K562 (cell line): ENCODE results near the gene ROR2. TPM values are rescaled to one million over a fixed set of nuclear protein-coding genes. Genes with fewer than 3 reads are reported as not detected.
A peak's percentile ranks its signal among the peaks of the same experiment; 100 is the strongest.

Experiments
- ATF7 ChIP-seq: fragments of 450-650 bp; IDR thresholded peaks from 2 replicates; pipeline ENCODE4 v1.7.1; 2014; ENCODE audit warnings: mild to moderate bottlenecking, moderate library complexity
- FOXK2 ChIP-seq, 2 experiments: fragments of 450-650 bp; IDR thresholded peaks in 1 of 2; conservative IDR thresholded peaks in 1 of 2; 2 replicates each; pipeline ENCODE4 v1.6.1; 2016; ENCODE audit warnings: low read depth in 2 of 2, mild to moderate bottlenecking in 1 of 2
- GATA2 ChIP-seq: sonication (generic); formaldehyde crosslinking; IDR thresholded peaks from 2 replicates; pipeline ENCODE4 v1.4.0; 2020; ENCODE audit warnings: mild to moderate bottlenecking, missing genetic modification reagents
- MAFK ChIP-seq: IDR thresholded peaks from 2 replicates; pipeline ENCODE4 v1.6.1; 2011; ENCODE audit warnings: low read length, improper control_type of control experiment
- MBD1 ChIP-seq: fragments of 250-450 bp; sonication (Bioruptor Pico); IDR thresholded peaks from 2 replicates; pipeline ENCODE4 v1.8.0; 2022; ENCODE audit warnings: inconsistent platforms
- MYC ChIP-seq, 2 experiments: fragments of 250-450 bp in 1 of 2; sonication (Bioruptor Pico) in 1 of 2; IDR thresholded peaks; 2 replicates each; pipeline versions ENCODE4 v1.5.1 to v1.6.1; 2012 to 2021; ENCODE audit warnings: low read depth in 2 of 2, borderline replicate concordance in 1 of 2, improper control_type of control experiment in 1 of 2, low read length in 1 of 2, mild to moderate bottlenecking in 1 of 2, moderate library complexity in 1 of 2
- NCOR1 ChIP-seq: fragments of 450-650 bp; IDR thresholded peaks from 2 replicates; pipeline ENCODE4 v1.6.1; 2016; ENCODE audit warnings: mild to moderate bottlenecking, moderate library complexity
- PKNOX1 ChIP-seq: fragments of 450-650 bp; IDR thresholded peaks from 2 replicates; pipeline ENCODE4 v1.6.1; 2016
- POU5F1 ChIP-seq: fragments of 150-350 bp; IDR thresholded peaks from 2 replicates; pipeline ENCODE4 v1.6.1; 2014; ENCODE audit warnings: borderline replicate concordance, low read length, low read depth, mild to moderate bottlenecking; ENCODE audit not compliant: partially characterized antibody
- SIN3A ChIP-seq, 2 experiments: fragments of 150-350 bp in 1 of 2; IDR thresholded peaks; 2 replicates each; pipeline ENCODE4 v1.6.1; 2011 to 2016; ENCODE audit warnings: borderline replicate concordance in 2 of 2, low read depth in 2 of 2, low read length in 2 of 2, mild to moderate bottlenecking in 2 of 2, moderate library complexity in 2 of 2; ENCODE audit not compliant: control insufficient read depth in 1 of 2
- SOX6 ChIP-seq: fragments of 450-650 bp; IDR thresholded peaks from 2 replicates; pipeline ENCODE4 v1.6.1; 2014; ENCODE audit warnings: mild to moderate bottlenecking
- TAF9B ChIP-seq: fragments of 450-650 bp; IDR thresholded peaks from 2 replicates; pipeline ENCODE4 v1.6.1; 2018; ENCODE audit warnings: mild to moderate bottlenecking; ENCODE audit not compliant: partially characterized antibody
- TEAD1 ChIP-seq, 2 experiments: fragments of 450-650 bp in 1 of 2; sonication (generic) in 1 of 2; formaldehyde crosslinking; IDR thresholded peaks; 2 replicates each; pipeline versions ENCODE4 v1.4.0 to v1.8.0; 2020 to 2022; ENCODE audit warnings: mild to moderate bottlenecking in 2 of 2, missing genetic modification reagents in 1 of 2
- polyA plus RNA-seq, 8 experiments: library from polyadenylated mRNA; depleted of rRNA in 4 of 8; stranded (reverse) in 5 of 8; unstranded in 3 of 8; fragments of >200 nt; fragmentation: Nextera tagmentation in 2 of 8; fragmentation: Illumina TruSeq in 1 of 8; extraction: Ambion mirVana in 2 of 8; extraction: Trizol in 1 of 8; gene quantifications; 2 replicates each; pipeline versions ENCODE4 v1.2.1 to v1.2.3, GENCODE V29; 2011 to 2014; ENCODE audit warnings: inconsistent platforms in 1 of 8, missing spikeins in 1 of 8
- total RNA-seq, 7 experiments: library from RNA; depleted of rRNA in 6 of 7; stranded (reverse); fragments of >200 nt in 6 of 7; fragmentation: Illumina TruSeq in 2 of 7; extraction: Trizol in 2 of 7; gene quantifications; 2 replicates each; pipeline versions ENCODE4 v1.2.1 to v1.2.3, GENCODE V29; 2011 to 2021; ENCODE audit warnings: low replicate concordance in 1 of 7
- TF ChIP-seq, protein P1 (sequence below): sonication (generic); formaldehyde crosslinking; IDR thresholded peaks from 2 replicates; pipeline ENCODE4 v1.8.0; 2022; ENCODE audit warnings: missing genetic modification reagents, mild to moderate bottlenecking, borderline replicate concordance
- TF ChIP-seq, protein P2 (sequence below), 2 experiments: fragments of 450-650 bp; conservative IDR thresholded peaks; 2 replicates each; pipeline ENCODE4 v1.6.1; 2017; ENCODE audit warnings: mild to moderate bottlenecking in 2 of 2, moderate library complexity in 2 of 2
- TF ChIP-seq, protein P3 (sequence below): fragments of 450-650 bp; IDR thresholded peaks from 2 replicates; pipeline ENCODE4 v1.6.1; 2018; ENCODE audit not compliant: partially characterized antibody

ROR2 gene
- total and polyA plus RNA-seq, 9 of the 15 experiments (the other 6 are each of a cell fraction or from before 2014, with no cell fraction given), result 5.6 to 33.8 (median 15.3) TPM

- TF ChIP-seq MYC (IDR thresholded peaks at IDR 0.05; ENCODE audit: low read depth, low read length) (peak; percentile 68), MYC (CRISPR knock-in tag; IDR thresholded peaks at IDR 0.05; ENCODE audit: borderline replicate concordance, low read depth) (no peak), SIN3A (IDR thresholded peaks at IDR 0.05; ENCODE audit: borderline replicate concordance in 2 of 2, control insufficient read depth in 1 of 2, low read depth in 2 of 2, low read length in 2 of 2) (0 out of 4 replicates have a peak, but pooled peaks of 1 of the 2 experiments have one; percentile 17), NCOR1 (peak; percentile 50; the same call in 1 of the 2 replicates), ATF7 (peak; percentile 52; the same call in 1 of the 2 replicates), FOXK2 (conservative IDR thresholded peaks at IDR 0.05 in 1 of 2, IDR thresholded peaks at IDR 0.05 in 1 of 2; ENCODE audit: low read depth in 2 of 2) (peak; percentile 24 to 32; a peak in 1 of 4 replicates), POU5F1 (no peak), TAF9B (peak; percentile 36), GATA2 (peak; percentile 77), MBD1 (CRISPR knock-in tag) (no peak), MAFK (peak; percentile 32; the same call in 1 of the 2 replicates), SOX6 (peak; percentile 65; the same call in 1 of the 2 replicates), TEAD1 (CRISPR knock-in tag; IDR thresholded peaks at IDR 0.05) (peak in 1 of 2 experiments; percentile 80; a peak in 2 of 4 replicates), PKNOX1 (peak; percentile 74)
- TF ChIP-seq, protein P1, sequence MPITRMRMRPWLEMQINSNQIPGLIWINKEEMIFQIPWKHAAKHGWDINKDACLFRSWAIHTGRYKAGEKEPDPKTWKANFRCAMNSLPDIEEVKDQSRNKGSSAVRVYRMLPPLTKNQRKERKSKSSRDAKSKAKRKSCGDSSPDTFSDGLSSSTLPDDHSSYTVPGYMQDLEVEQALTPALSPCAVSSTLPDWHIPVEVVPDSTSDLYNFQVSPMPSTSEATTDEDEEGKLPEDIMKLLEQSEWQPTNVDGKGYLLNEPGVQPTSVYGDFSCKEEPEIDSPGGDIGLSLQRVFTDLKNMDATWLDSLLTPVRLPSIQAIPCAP (CRISPR knock-in tag), result no peak
- TF ChIP-seq, protein P2, sequence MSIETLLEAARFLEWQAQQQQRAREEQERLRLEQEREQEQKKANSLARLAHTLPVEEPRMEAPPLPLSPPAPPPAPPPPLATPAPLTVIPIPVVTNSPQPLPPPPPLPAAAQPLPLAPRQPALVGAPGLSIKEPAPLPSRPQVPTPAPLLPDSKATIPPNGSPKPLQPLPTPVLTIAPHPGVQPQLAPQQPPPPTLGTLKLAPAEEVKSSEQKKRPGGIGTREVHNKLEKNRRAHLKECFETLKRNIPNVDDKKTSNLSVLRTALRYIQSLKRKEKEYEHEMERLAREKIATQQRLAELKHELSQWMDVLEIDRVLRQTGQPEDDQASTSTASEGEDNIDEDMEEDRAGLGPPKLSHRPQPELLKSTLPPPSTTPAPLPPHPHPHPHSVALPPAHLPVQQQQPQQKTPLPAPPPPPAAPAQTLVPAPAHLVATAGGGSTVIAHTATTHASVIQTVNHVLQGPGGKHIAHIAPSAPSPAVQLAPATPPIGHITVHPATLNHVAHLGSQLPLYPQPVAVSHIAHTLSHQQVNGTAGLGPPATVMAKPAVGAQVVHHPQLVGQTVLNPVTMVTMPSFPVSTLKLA (conservative IDR thresholded peaks at IDR 0.05), result peak in 1 of 2 experiments; percentile 60; a peak in 3 of 4 replicates
- TF ChIP-seq, protein P3, sequence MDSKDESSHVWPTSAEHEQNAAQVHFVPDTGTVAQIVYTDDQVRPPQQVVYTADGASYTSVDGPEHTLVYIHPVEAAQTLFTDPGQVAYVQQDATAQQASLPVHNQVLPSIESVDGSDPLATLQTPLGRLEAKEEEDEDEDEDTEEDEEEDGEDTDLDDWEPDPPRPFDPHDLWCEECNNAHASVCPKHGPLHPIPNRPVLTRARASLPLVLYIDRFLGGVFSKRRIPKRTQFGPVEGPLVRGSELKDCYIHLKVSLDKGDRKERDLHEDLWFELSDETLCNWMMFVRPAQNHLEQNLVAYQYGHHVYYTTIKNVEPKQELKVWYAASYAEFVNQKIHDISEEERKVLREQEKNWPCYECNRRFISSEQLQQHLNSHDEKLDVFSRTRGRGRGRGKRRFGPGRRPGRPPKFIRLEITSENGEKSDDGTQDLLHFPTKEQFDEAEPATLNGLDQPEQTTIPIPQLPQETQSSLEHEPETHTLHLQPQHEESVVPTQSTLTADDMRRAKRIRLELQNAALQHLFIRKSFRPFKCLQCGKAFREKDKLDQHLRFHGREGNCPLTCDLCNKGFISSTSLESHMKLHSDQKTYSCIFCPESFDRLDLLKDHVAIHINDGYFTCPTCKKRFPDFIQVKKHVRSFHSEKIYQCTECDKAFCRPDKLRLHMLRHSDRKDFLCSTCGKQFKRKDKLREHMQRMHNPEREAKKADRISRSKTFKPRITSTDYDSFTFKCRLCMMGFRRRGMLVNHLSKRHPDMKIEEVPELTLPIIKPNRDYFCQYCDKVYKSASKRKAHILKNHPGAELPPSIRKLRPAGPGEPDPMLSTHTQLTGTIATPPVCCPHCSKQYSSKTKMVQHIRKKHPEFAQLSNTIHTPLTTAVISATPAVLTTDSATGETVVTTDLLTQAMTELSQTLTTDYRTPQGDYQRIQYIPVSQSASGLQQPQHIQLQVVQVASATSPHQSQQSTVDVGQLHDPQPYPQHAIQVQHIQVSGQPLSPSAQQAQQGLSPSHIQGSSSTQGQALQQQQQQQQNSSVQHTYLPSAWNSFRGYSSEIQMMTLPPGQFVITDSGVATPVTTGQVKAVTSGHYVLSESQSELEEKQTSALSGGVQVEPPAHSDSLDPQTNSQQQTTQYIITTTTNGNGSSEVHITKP, result peak; percentile 36
Observed at GRCh38 chr9:91945277-91946085, 4.5 kb downstream of the ROR2 start (continued).
